ENCODE data around the gene SLC6A20. TPM values are rescaled to one million over a fixed set of nuclear protein-coding genes. Genes with fewer than 3 reads are reported as not detected.
A peak's percentile ranks its signal among the peaks of the same experiment; 100 is the strongest.
"Not testable (repeated sequence)": the region's sequence is repeated elsewhere in the genome, so short reads cannot be mapped to it uniquely, and the experiment has no call there.

The SLC6A20 gene
- total RNA-seq, 4 donors from 2014 or later, result 13.4 to 26.1 (median 21.5) TPM

- no peaks in the 10 kb centered on the region for H3K36me3 ChIP-seq
- no peak for DNase-seq (ENCODE audit: low spot score in 2 of 2)
- H3K9me3 ChIP-seq, result peaks cover 0 to 3% (median 0%) of the 10 kb centered on the region in 4 donors
- no peaks in the 10 kb centered on the region for H3K27me3 ChIP-seq
- no peak overlapping the region for H3K27ac ChIP-seq
- no peak overlapping the region for H3K4me3 ChIP-seq
- 83 to 84% methylated on average over 7 to 10 of the region's 10 CpGs for WGBS, 2 donors
- TF ChIP-seq POLR2A (IDR thresholded peaks at IDR 0.05) (no peak), EP300 (IDR thresholded peaks at IDR 0.05) (no peak), CTCF (IDR thresholded peaks at IDR 0.05) (no peak)
- H3K4me1 ChIP-seq, result peaks cover 0 to 20% (median 0%) of the 10 kb centered on the region in 4 donors
Measured at GRCh38 chr3:45761831-45762230, 34.5 kb downstream of the SLC6A20 start.

- peak; percentile 57 to 76 (median 62) for TF ChIP-seq CTCF (IDR thresholded peaks at IDR 0.05)
- no peak for TF ChIP-seq POLR2A (IDR thresholded peaks at IDR 0.05)
- TF ChIP-seq EP300 (IDR thresholded peaks at IDR 0.05), result no peak
- Histone ChIP-seq H3K36me3 (no peaks in the 10 kb centered on the region), H3K4me3 (no peak overlapping the region), H3K27me3 (no peaks in the 10 kb centered on the region), H3K9me3 (no peaks in the 10 kb centered on the region), H3K4me1 (peaks cover 0 to 20% (median 0%) of the 10 kb centered on the region in 4 donors), H3K27ac (no peak overlapping the region)
- 41 to 45% methylated on average over 13 to 14 of the region's 14 CpGs for WGBS, 2 donors
- peak in 1 of 2 donors; percentile 18 for DNase-seq (ENCODE audit: low spot score in 2 of 2)
Measured at GRCh38 chr3:45760878-45761711, 35.2 kb downstream of the SLC6A20 start.

GRCh38 chr3:45759851-45760250 is 36.5 kb downstream of the SLC6A20 start:
- no peak for DNase-seq (ENCODE audit: low spot score in 2 of 2)
- H3K27ac ChIP-seq, result no peak overlapping the region
- H3K27me3 ChIP-seq, result no peaks in the 10 kb centered on the region
- H3K36me3 ChIP-seq, result no peaks in the 10 kb centered on the region
- TF ChIP-seq EP300 (IDR thresholded peaks at IDR 0.05) (no peak), POLR2A (IDR thresholded peaks at IDR 0.05) (no peak), CTCF (IDR thresholded peaks at IDR 0.05) (no peak)
- H3K4me3 ChIP-seq, result no peak overlapping the region
- peaks cover 0 to 20% (median 0%) of the 10 kb centered on the region in 4 donors for H3K4me1 ChIP-seq
- no peaks in the 10 kb centered on the region for H3K9me3 ChIP-seq
- WGBS, 2 donors, result 86 to 87% methylated on average over 12 of the region's 12 CpGs

- Histone ChIP-seq H3K9me3 (no peaks in the 10 kb centered on the region), H3K27ac (no peak overlapping the region), H3K4me3 (no peak overlapping the region), H3K27me3 (no peaks in the 10 kb centered on the region), H3K36me3 (no peaks in the 10 kb centered on the region), H3K4me1 (peaks cover 0 to 20% (median 0%) of the 10 kb centered on the region in 4 donors)
- no peak for TF ChIP-seq CTCF (IDR thresholded peaks at IDR 0.05)
- no peak for TF ChIP-seq EP300 (IDR thresholded peaks at IDR 0.05)
- TF ChIP-seq POLR2A (IDR thresholded peaks at IDR 0.05), result no peak
- no peak for DNase-seq (ENCODE audit: low spot score in 2 of 2)
- 82 to 90% methylated on average over 15 to 16 of the region's 16 CpGs for WGBS, 2 donors
Measured at GRCh38 chr3:45758871-45759270, 37.5 kb downstream of the SLC6A20 start.

- not testable (repeated sequence) for H3K27me3 ChIP-seq; H3K36me3 ChIP-seq; H3K4me3 ChIP-seq; DNase-seq (ENCODE audit: low spot score in 2 of 2); H3K9me3 ChIP-seq; H3K27ac ChIP-seq
- WGBS, 2 donors, result 70 to 79% methylated on average over 7 of the region's 7 CpGs
- H3K4me1 ChIP-seq, result peaks cover 0 to 12% (median 0%) of the 10 kb centered on the region in 4 donors
Measured at GRCh38 chr3:45757141-45757540, 39.2 kb downstream of the SLC6A20 start.
